B cell (primary cell): Measurements from ENCODE around the gene EID1.
"Not testable (repeated sequence)": the region's sequence is repeated elsewhere in the genome, so short reads cannot be mapped to it uniquely, and the experiment has no call there.

Experiments
- EZH2 ChIP-seq: IDR thresholded peaks from 2 replicates; pipeline ENCODE4 v1.6.1; 2012; ENCODE audit warnings: borderline replicate concordance, low read depth, mild to moderate bottlenecking, moderate library complexity, low read length; ENCODE audit not compliant: insufficient read depth, poor library complexity, severe bottlenecking
- TF ChIP-seq, protein P1 (sequence below): fragments of 200-600 bp; IDR thresholded peaks from one replicate; pipeline ENCODE4 v1.8.0; 2022; ENCODE audit warnings: antibody characterized with exemption, mild to moderate bottlenecking

DNA sequence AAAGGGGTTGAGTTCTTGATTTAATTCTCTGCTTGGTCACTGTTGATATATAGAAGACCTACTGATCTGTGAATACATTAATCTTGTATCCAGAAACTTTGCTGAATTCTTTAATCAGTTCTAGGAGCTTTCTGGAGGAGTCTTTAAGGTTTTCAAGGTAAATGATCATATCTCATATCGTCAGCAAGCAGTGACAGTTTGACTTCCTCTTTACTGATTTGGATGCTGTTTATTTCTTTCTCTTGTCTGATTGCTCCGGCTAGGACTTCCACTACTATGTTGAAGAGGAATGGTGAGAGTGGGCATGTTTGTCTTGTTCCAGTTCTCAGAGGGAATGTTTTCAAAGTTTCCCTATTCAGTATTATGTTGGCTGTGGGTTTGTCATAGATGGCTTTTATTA, 31.4 kb downstream of the EID1 start:
- TF ChIP-seq, protein P1, sequence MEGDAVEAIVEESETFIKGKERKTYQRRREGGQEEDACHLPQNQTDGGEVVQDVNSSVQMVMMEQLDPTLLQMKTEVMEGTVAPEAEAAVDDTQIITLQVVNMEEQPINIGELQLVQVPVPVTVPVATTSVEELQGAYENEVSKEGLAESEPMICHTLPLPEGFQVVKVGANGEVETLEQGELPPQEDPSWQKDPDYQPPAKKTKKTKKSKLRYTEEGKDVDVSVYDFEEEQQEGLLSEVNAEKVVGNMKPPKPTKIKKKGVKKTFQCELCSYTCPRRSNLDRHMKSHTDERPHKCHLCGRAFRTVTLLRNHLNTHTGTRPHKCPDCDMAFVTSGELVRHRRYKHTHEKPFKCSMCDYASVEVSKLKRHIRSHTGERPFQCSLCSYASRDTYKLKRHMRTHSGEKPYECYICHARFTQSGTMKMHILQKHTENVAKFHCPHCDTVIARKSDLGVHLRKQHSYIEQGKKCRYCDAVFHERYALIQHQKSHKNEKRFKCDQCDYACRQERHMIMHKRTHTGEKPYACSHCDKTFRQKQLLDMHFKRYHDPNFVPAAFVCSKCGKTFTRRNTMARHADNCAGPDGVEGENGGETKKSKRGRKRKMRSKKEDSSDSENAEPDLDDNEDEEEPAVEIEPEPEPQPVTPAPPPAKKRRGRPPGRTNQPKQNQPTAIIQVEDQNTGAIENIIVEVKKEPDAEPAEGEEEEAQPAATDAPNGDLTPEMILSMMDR: not testable (repeated sequence)
- not testable (repeated sequence) for TF ChIP-seq EZH2
